ENCODE measurements around the gene PLPPR3.

PLPPR3 gene

DNA sequence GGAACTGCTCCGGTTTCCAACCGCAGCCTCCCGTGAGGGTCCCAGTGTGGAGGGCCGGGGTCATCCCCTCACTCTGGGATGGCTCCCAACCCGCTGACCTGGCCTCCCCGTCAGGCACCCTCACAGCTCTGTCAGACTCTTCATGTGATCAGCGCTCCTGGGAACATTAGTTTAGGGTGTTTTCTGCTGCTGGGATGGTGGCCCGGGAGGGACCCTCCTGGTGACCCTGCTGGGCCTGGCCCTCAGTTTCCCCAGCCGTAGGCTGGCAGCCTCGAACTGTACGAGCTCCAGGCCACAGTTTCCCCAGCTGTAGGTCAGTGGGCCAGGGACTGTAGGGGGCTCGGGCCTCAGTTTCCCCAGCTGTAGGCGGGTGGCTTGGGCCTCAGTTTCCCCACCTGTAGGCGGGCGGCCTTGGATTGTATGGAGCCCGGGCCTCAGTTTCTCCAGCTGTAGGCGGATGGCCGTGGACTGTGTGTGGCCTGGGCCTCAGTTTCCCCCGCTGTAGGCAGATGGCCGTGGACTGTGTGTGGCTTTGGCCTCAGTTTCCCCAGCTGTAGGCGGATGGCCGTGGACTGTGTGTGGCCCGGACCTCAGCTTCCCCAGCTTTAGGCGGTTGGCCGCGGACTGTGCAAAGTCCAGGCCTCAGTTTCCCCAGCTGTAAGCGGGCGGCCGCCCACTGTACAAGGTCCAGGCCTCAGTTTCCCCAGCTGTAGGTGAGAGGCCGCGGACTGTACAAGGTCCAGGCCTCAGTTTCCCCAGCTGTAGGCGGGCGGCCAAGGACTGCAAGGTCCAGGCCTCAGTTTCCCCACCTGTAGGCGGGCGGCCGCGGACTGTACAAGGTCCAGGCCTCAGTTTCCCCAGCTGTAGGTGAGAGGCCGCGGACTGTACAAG is 25.8 kb downstream of the PLPPR3 start:
- DNase-seq (ENCODE audit: low spot score) = no peak

DNA sequence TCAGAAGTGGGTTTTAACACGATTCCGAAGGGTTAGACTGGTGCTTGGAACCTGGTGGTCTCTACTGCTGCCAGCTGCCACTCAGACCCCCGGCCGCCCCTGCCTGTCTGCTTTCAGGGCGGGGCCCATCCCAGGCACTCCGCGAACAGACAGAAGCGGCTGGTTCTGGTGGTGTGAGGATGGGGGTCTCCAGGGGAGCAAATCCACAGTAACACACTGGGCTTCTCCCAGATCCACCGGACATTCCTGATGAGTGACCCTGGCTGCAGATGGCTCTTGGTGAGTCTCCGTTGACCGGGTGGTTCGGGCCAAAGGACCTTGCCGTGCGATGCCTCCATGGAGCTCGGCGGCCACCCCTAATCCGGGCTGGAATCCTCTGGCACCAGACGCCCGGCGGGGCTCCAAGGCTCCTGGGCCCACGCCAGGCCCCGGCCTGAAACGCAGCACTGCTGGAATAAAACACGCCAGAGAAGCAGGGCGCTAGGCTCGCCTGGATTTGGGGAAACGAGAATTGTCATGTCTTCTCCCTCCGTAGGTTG is 26.6 kb downstream of the PLPPR3 start:
- DNase-seq (ENCODE audit: low spot score) = no peak

DNA sequence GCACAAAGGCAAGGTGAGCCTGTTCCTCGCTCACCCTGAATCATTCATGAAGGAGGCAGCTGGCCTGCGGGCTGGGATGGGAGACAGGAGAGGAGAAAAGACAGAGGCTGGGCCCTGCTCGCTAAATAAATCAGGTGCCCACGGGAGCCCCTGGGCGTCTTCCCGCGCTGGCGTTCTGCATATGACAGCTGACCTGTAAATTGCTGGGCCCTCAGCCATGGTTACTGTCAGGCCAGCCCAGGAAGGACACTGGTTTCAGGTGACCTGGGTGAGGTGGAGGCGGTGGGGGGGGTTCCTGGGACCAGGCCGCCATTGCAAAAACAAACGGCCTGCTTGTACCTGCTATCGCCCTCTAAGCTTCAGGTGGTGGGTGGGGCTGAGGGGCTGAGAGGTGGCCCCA is 27.9 kb downstream of the PLPPR3 start:
- no peak for DNase-seq (ENCODE audit: low spot score)

DNA sequence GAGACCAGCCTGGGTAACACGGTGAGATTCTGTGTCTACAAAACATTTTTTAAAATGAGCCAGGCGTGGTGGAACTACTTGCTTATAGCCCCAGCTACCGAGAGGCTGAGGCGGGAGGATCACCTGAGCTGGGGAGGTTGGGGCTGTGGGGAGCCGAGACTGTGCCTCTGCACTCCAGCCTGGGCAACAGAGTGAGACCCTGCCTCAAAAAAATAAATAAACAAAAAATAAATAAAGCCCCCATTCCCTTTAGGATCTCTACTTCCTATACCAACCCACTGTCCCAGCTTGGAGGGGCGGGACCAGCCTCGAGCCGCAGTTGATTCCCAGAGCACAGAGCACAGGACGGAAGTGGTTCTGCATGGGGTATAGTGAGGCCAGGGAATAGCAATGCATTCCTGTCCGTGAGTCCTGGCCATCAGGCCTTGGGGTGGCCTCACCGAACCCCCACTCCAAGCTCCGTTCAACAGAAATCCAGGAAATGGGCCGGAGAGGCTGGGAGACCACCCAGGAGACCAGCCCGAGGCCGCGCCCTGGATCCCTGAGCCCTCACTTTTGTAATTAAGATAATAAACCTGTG is 29.4 kb downstream of the PLPPR3 start:
- no peak for DNase-seq (ENCODE audit: low spot score)

DNA sequence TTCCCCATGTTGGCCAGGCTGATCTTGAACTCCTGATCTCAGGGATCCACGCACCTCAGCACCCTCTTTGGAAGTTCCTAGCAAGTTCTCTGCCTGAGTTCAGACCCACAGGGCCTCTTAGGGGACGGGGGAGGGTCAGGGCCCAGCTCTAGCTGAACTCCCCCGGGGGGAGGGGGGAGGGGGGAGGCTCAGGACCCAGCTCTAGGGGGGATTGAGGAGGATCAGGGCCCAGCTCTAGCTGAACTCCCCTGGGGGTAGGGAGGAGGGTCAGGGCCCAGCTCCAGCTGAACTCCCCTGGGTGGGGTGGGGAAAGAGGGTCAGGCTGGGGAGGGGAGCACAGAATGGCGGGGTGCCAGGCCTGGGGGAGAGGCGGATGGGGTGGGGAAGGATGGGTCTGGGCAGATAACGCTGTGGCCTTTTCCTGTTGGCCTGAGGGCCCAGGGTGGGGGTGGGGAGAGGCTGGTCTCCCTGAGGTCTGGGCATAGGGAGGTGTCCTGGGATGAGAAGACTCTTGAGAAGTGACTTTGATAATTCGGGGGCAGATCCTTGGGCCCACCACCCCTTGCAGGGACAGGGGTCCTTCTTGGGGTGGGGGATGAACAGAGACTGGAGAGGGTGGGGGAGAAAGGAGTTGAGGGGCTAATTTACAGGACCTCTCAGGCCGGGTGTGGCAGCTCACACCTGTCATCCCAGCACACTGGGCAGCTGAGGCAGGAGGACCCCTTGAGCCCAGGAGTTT is 30.0 kb downstream of the PLPPR3 start:
- DNase-seq (ENCODE audit: low spot score) = no peak

DNA sequence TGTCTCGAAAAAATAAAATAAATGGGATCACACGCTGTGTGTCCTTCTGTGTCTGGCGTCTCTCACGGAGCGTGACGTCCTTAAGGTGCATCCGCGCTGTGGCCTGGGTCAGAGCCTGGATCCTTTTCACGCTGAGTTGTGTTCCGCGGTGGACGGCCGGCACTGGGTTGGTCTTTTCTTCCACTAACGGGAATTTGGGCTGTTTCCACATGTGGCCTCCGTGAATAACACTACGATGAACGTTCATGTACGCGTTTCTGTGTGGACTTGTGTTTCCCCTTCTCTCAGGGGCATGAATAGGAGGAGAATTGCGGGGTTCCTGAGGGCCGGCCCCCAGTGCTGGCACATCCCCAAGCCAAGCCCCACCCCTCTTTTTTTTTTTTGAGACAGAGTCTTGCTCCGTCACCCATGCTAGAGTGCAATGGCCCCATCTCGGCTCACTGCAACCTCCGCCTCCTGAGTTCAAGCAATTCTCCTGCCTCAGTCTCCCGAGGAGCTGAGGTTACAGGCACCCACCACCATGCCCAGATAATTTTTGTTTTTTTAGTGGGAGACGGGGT is 30.7 kb downstream of the PLPPR3 start:
- no peak for DNase-seq (ENCODE audit: low spot score)

DNA sequence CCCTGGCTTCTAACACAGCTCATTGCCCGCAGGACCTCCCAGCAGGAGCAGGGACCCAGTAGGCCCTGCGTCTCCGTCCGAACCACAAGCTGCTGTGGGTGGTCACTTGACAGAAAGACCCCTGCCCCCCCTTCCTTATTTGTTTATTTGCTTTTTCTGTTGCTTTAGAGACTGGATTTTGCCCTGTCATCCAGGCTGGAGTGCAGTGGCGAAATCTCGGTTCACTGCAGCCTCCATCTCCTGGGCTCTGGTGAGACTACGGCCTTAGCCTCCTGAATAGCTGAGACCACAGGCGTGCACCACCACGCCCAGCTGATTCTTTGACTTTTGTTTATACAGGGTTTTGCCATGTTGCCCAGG is 32.1 kb downstream of the PLPPR3 start:
- no peak for DNase-seq (ENCODE audit: low spot score)

DNA sequence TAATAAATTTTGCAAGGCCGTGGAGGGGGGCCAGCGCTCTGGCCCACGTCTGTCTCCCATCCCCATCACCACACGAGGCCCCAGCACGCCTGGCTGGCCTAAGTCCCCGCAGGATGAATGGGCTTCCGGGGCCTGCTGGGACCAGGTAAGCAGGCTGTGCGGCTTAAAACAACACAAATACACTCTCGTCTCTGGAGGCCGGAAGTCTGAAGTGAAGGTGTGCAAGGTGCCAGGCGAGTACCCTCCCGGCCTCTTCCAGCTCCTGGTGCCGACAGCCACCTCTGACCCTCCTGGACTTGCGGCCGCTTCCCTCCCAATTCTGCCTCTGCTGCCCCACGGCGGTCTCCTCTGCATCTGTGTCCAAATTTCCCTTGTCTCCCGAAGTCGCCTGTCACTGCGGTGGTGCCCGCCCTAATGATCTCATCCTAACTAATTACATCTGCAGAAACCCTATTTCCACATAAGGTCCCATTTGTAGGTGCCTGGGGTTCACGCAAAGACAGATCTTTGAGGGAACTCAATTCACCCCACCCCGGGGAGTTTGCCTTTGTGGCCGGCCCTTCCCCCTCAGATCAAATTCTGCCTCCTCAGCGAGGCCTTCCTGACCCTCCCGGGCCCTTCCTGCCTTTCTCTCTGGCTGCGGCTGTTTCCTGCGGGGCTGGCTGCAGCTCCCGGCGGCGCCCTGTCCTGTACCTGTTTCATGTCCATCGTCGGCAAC is 32.6 kb downstream of the PLPPR3 start:
- no peak for DNase-seq (ENCODE audit: low spot score)

DNA sequence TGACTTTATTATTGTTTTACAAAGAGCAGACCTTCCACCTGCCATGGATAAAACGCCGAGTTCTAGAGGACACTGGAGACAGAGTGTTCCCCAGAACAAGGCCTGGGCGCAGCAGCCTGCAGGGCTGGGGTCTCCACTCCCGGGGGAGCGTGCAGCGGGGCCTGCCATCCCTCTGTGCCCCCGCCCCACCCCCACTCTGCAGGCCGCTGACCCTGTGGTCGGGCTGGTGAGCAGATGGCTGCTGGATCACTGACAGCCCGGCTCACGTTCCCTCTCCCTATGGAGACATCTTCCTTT is 33.1 kb downstream of the PLPPR3 start:
- no peak for DNase-seq (ENCODE audit: low spot score)

DNA sequence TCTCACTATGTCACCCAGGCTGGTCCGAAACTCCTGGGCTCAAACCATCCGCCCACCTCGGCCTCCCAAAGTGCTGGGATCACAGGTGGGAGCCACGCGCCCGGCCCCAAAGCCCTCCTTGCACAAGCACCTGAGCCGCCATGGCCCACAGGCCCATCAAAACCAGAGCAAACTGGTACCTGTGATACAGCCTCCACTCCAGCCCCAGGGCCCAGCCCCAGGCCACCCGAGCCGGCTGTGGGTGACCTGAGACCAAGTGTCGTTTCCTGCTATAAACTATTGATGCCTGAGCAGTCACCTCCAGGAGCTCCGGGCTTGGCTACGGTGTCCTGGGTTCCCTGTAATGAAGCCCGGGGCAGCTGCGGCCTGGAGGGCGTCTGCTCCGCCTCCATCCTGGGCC is 34.2 kb downstream of the PLPPR3 start:
- no peak for DNase-seq (ENCODE audit: low spot score)

DNA sequence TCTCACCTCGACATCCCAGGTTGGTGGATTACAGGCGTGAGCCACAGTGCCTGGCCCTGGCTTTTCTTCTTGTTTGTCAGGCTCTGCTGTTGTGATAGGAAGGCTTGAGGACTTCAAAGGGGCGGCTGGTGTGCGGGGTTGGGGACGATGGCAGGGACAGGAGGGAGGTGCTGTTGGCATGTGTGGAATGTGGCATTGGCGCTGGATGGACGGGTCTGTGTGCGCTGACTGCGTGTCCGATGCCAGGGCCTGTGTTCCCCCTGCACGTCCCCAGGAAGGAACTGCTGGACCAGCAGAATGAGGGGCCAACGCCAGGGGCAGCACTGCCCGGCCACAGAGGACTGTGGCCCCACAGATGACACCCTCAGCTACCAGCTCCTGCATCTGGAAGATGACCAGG is 37.2 kb downstream of the PLPPR3 start:
- DNase-seq (ENCODE audit: low spot score) = no peak

DNA sequence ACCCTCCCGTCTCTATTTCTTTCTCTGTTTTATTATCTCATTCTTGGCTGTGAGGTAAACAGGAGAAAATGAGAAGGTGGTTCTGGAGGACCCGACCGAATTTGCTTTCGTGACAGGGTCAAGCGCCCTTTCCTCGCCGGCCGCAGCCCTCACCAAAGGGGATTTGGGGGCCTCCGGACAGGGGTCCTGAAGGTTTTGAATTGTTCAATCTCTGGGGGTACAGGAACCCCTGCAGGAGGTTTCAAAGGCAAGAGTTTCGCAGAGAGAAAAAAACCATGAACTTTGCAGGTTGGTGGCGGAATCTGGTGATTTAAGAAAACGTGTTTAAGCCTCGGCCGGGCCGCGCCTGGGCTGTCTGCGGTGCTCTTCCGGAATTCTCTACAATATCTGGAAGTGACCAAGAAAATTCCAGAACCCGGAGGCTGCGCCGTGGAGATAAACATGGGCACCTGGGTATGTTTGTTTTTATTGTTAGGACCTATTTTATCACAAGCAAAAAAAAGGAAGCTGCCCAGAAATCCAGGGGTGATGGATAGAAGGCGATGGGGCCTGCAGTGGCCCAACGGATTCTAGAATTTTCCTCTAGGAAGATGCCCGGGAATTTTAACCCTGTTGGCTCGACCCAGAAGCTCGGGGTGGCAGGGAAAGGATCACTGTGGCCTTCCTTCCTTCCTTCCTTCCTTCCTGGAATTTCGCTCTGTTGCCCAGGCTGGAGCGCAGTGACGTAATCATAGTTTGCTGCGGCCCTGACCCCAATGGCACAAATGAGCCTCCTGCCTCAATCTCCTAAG is 38.7 kb downstream of the PLPPR3 start:
- no peak for DNase-seq (ENCODE audit: low spot score)

DNA sequence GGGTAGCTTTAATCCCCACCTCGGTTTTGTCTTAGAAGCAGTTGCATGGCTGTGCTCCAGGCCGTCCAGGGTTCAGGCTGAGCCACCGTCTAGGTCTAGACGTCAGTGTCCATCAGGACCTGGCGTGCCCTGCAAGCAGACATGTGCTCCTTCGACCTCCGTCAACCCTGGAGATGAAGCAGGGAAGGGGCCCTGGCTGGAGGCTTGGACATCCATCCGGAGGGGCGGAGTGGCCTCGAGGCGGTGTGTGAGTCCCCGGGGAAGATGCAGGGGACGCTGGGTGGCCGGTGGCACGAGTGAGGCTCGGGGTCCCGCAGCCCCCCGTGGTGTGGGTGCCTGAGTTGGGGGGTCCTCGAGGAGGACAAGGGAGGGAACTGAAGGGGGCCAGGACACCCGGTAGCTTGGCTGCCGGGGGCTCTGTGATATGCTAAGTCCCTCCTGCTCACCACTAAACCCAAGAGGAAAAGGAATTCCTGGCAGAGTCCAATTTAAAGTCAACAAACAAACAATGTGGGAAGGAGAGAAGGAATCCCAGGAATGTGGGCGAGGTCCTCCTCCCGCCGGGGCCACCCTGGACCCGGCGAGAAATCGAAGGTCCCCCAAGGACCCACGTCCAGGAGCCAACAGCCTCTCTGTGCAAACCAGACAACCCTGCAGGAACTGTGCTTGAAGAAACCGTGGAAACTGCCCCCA is 39.4 kb downstream of the PLPPR3 start:
- peak; percentile 73 for DNase-seq (ENCODE audit: low spot score)

DNA sequence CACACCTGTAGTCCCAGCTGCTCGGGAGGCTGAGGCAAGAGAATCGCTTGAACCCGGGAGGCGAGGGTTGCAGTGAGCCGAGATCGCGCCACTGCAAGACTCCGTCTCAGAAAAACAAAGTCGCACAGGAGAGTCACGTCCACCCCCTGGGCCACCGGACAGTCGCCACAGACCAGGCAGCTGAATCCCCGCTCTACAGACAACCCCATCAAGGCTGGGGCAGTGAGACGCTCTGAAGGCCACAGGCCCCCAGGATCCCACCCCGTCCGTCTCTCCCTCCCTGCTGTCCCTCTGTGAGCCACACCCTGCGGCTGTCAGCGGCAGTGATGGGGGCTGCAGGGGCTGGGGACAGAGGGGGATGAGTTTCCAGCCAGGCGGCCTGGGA is 40.0 kb downstream of the PLPPR3 start:
- no peak for DNase-seq (ENCODE audit: low spot score)

DNA sequence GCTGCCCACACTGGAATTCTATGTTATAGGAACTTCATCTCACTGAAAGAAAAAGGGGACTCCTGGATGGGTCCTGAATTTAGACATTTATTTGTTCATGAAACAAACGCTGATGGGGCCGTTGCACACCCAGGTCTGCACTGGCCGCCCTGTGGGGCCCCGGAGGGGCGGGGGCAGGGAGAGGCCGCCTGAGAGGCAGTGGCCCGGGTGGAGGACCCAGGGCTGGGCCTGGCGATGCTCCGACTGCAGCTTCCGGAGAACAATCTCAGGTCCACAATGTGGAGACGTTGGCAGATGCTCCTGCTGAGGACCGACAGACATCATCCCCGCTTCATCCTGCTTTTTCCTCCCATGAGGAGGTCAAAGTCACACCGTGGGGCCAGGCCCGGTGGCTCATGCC is 40.8 kb downstream of the PLPPR3 start:
- no peak for DNase-seq (ENCODE audit: low spot score)

DNA sequence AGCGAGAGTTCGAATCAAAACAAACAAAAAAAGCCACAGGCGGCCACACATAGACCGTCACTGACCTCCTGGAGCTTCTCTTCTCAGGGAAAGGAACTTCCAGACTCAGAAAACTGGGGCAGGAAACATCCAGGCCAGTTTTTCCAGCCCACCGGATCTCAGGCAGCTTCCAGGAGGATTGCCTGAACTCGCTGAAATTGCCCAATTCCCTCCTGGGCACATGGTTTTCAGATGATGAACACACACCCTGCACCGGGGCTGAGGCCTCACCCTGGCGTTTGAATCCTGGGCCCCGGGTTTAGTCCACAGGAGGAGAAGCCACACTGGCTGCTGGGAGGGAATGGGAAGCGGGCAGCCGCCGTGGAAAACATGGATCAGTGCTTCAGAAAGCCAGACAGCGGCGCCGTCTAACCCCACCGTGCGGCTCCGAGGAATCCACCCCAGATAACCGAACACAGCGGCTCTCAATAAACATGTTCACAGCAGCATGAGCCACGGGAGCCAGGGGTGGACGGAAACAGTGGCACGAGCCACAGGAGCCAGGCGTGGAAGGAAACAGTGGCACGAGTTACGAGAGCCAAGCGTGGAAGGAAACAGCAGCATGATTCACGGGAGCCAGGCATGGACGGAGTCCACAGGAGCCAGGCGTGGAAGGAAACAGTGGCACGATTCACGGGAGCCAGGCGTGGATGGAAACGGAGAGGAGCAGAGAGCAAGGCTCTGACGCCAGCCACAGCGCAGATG is 42.7 kb downstream of the PLPPR3 start:
- no peak for DNase-seq (ENCODE audit: low spot score)

DNA sequence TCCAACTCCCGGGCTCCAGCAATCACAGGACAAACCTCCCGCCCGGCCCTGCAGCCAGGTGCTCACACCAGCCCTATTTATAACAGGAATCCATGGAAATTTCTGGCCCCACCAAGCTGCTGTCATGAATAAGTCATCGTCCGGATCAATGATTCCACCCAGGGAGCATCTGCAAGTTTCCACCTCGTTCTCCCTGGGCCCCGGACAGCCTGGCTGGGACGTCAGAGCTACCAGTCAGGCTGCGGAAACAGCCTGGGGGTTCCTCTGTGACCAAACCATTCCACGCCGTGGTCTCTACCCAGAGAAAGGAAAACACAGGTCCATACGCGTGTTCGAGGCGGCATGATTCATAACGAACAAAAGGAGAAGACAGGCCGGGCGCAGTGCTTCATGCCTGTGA is 45.2 kb downstream of the PLPPR3 start:
- no peak for DNase-seq (ENCODE audit: low spot score)

DNA sequence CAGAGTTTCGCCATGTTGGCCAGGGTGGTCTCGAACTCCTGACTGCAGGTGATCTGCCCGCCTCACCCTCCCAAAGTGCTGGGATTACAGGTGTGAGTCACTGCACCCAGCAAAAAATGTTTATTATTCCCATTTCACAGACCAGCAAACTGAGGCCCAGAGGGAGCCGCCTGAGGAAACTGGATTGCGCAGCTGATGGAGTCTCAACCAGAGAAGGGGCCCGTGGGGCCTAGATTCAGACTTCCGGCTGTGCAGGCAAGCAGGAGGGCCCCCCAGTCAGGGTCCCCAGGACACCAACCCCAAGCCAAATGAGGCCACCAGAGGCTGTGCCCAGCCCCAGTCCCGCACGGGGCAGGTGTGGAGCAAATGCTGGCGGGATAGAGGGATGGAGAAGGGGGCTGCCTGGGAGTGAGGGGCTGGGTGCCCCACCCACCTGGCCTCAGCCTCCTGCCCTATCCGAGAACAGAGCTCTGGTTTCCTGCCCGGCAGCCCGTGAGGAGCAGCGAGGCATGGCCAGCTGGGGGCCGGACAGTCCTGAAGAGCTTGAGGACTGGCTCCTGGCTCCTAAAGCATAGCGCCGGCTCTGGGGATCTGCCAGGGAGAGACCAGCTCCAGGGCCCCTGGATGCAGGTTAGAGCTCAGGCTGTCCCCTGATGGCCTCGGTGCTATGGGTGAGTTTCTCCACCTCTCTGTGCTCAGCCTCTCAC is 48.9 kb downstream of the PLPPR3 start:
- no peak for DNase-seq (ENCODE audit: low spot score)

DNA sequence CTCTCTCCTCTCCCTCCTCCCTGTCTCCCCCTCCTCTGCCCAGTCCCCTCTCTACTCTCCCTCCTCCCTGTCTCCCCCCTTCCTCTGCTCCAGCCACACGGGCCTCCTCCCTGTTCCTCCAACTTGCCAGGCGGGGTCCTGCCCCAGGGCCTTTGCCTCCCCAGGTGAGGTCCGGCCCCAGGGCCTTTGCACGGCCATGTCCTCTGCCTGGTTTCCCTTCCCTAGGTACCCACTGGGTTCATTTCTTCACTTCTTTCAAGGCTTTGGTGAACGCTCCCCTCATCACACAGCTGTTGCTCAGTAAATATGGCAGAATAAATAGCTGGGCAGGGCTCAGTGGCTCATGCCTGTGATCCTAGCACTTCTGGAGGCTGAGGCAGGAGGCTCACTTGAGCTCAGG is 49.7 kb downstream of the PLPPR3 start:
- DNase-seq (ENCODE audit: low spot score) = no peak

All from ecto neural progenitor cell (in vitro differentiated cells).